ENCODE results near the gene H1-8.
"Not testable (repeated sequence)": the region's sequence is repeated elsewhere in the genome, so short reads cannot be mapped to it uniquely, and the experiment has no call there.

The H1-8 gene

GRCh38 chr3:129543156-129543790 lies at the start of gene H1-8:
TSS of gene H1-8 (plus strand) at chr3:129543175. CDS start at chr3:129543219, 44 bp downstream.
- FAIRE-seq: no peak

- FAIRE-seq: no peak
These were observed 49.8 kb upstream of the H1-8 start for GRCh38 chr3:129493206-129493605.

- FAIRE-seq: not testable (repeated sequence)
These were observed 48.5 kb upstream of the H1-8 start for GRCh38 chr3:129494499-129494898.

GRCh38 chr3:129495006-129495639 lies 47.9 kb upstream of the H1-8 start:
- FAIRE-seq: not testable (repeated sequence)

GRCh38 chr3:129497876-129498275 lies 45.1 kb upstream of the H1-8 start:
- not testable (repeated sequence) for FAIRE-seq

- not testable (repeated sequence) for FAIRE-seq
These were observed 44.1 kb upstream of the H1-8 start for GRCh38 chr3:129498603-129499488.

- not testable (repeated sequence) for FAIRE-seq
These were observed 43.2 kb upstream of the H1-8 start for GRCh38 chr3:129499604-129500333.

GRCh38 chr3:129500334-129500658 lies 42.7 kb upstream of the H1-8 start:
- no peak for FAIRE-seq

GRCh38 chr3:129501630-129502029 lies 41.3 kb upstream of the H1-8 start:
- no peak for FAIRE-seq

GRCh38 chr3:129502641-129503408 lies 40.1 kb upstream of the H1-8 start:
- FAIRE-seq: no peak

GRCh38 chr3:129503471-129504291 lies 39.3 kb upstream of the H1-8 start:
- no peak for FAIRE-seq

GRCh38 chr3:129504471-129505100 lies 38.4 kb upstream of the H1-8 start:
- FAIRE-seq: no peak

GRCh38 chr3:129505341-129505740 lies 37.6 kb upstream of the H1-8 start:
- no peak for FAIRE-seq

GRCh38 chr3:129506231-129506742 lies 36.7 kb upstream of the H1-8 start:
- no peak for FAIRE-seq

- no peak for FAIRE-seq
These were observed 35.7 kb upstream of the H1-8 start for GRCh38 chr3:129507181-129507831.

GRCh38 chr3:129512595-129512994 lies 30.4 kb upstream of the H1-8 start:
- no peak for FAIRE-seq

GRCh38 chr3:129513705-129514104 lies 29.3 kb upstream of the H1-8 start:
- no peak for FAIRE-seq

- no peak for FAIRE-seq
These were observed 28.9 kb upstream of the H1-8 start for GRCh38 chr3:129514110-129514509.

GRCh38 chr3:129514563-129514962 lies 28.4 kb upstream of the H1-8 start:
- no peak for FAIRE-seq
